NCI-H128 (cell line): ENCODE results near the gene DUS1L.

Experiments
- DNase-seq: peaks from one replicate; lab custom pipeline; 2025; ENCODE audit not compliant: unreplicated experiment; lab: John Stamatoyannopoulos, UW

Gene DUS1L

GRCh38 chr17:82029391-82029790 is 36.2 kb downstream of the DUS1L start:
- no peak for DNase-seq

- no peak for DNase-seq
Measured at GRCh38 chr17:82028966-82029365, 36.6 kb downstream of the DUS1L start.

- DNase-seq: no peak
Measured at GRCh38 chr17:82028246-82028645, 37.4 kb downstream of the DUS1L start.

- DNase-seq: no peak
Measured at GRCh38 chr17:82025401-82026107, 40.0 kb downstream of the DUS1L start.

- no peak for DNase-seq
Measured at GRCh38 chr17:82024859-82025258, 40.7 kb downstream of the DUS1L start.

GRCh38 chr17:82023447-82024241 is 42.0 kb downstream of the DUS1L start:
- no peak for DNase-seq

GRCh38 chr17:82022981-82023446 is 42.6 kb downstream of the DUS1L start, which contains the start of gene LRRC45:
LRRC45 (plus strand) TSS chr17:82023305; CDS start chr17:82023644, 339 bp downstream.
- peak; percentile 94 for DNase-seq

- no peak for DNase-seq
Measured at GRCh38 chr17:82022310-82022980, 43.2 kb downstream of the DUS1L start, which contains the start of gene CENPX. CENPX (minus strand) TSS chr17:82022878; CDS start chr17:82022861, 17 bp downstream.

GRCh38 chr17:82021900-82022309 is 43.7 kb downstream of the DUS1L start:
- no peak for DNase-seq

- no peak for DNase-seq
Measured at GRCh38 chr17:82021107-82021899, 44.3 kb downstream of the DUS1L start.

GRCh38 chr17:82020572-82021106 is 45.0 kb downstream of the DUS1L start:
- no peak for DNase-seq

GRCh38 chr17:82019690-82020571 is 45.7 kb downstream of the DUS1L start:
- no peak for DNase-seq

GRCh38 chr17:82018989-82019689 is 46.5 kb downstream of the DUS1L start:
- DNase-seq: no peak

GRCh38 chr17:82018152-82018988 is 47.2 kb downstream of the DUS1L start:
- DNase-seq: no peak

- no peak for DNase-seq
Measured at GRCh38 chr17:82017612-82018151, 47.9 kb downstream of the DUS1L start.

GRCh38 chr17:82016875-82017459 is 48.6 kb downstream of the DUS1L start:
- no peak for DNase-seq
